ENCODE measurements around the gene DHX32.

GRCh38 chr10:125801574-125801973 is 79.5 kb downstream of the DHX32 start:
- TF ChIP-seq MXI1 (conservative IDR thresholded peaks at IDR 0.05; ENCODE audit: poor library complexity, severe bottlenecking) (no peak), CTCF (IDR thresholded peaks at IDR 0.05; ENCODE audit: poor library complexity, severe bottlenecking) (no peak)
- TF ChIP-seq, protein P1, sequence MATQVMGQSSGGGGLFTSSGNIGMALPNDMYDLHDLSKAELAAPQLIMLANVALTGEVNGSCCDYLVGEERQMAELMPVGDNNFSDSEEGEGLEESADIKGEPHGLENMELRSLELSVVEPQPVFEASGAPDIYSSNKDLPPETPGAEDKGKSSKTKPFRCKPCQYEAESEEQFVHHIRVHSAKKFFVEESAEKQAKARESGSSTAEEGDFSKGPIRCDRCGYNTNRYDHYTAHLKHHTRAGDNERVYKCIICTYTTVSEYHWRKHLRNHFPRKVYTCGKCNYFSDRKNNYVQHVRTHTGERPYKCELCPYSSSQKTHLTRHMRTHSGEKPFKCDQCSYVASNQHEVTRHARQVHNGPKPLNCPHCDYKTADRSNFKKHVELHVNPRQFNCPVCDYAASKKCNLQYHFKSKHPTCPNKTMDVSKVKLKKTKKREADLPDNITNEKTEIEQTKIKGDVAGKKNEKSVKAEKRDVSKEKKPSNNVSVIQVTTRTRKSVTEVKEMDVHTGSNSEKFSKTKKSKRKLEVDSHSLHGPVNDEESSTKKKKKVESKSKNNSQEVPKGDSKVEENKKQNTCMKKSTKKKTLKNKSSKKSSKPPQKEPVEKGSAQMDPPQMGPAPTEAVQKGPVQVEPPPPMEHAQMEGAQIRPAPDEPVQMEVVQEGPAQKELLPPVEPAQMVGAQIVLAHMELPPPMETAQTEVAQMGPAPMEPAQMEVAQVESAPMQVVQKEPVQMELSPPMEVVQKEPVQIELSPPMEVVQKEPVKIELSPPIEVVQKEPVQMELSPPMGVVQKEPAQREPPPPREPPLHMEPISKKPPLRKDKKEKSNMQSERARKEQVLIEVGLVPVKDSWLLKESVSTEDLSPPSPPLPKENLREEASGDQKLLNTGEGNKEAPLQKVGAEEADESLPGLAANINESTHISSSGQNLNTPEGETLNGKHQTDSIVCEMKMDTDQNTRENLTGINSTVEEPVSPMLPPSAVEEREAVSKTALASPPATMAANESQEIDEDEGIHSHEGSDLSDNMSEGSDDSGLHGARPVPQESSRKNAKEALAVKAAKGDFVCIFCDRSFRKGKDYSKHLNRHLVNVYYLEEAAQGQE (IDR thresholded peaks at IDR 0.05; ENCODE audit: borderline replicate concordance): no peak
